ENCODE data around the gene KCNA1.
A peak's percentile ranks its signal among the peaks of the same experiment; 100 is the strongest.
"Not testable (repeated sequence)": the region's sequence is repeated elsewhere in the genome, so short reads cannot be mapped to it uniquely, and the experiment has no call there.

KCNA1 gene

DNA sequence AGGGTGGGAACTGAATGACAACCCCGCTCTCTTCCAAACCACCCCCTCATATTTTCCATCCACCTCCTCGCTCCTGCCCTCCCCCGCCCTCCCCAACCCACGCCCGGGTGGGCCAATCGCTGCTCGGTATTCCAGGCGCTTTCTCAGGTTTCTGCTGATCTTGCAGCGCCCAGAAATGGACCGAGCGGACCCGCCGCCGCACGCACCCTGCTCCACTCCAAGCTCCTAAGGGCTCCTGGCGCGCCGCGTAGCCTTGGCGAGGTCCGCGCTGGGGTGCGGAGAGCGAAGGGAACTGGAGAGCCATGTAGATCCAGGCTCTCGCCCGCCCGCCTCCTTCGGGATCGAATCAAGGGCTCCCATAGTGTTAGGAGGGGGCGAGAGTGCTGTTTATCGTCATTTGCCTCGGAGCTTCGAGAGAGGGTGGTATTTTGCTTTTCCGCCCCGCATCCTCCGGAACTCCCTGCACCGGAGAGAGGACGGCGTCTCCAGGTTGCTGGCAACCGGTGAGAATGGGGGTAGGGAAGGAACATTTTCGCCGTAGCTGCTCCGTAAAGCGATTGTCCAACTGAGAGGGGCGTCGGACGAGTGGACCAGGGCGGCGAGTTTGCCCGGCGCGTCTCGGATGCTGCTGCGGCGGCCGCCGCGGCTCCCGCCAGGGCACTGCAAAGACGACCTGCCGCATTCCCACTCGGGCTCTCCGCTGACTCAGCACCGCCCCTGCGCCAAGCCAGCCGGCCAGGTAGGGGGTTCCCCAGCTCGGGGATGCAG lies at the start of gene KCNA1:
Gene KCNA1 (plus strand): TSS at position 172 of the 768 bp plus-strand sequence. CDS start 1,474 bp downstream, outside the sequence.
- peak; percentile 25 for DNase-seq (ENCODE audit: low spot score)

- no peak for DNase-seq (ENCODE audit: low spot score)
These were observed 49.0 kb upstream of the KCNA1 start for GRCh38 chr12:4860741-4861140.

DNA sequence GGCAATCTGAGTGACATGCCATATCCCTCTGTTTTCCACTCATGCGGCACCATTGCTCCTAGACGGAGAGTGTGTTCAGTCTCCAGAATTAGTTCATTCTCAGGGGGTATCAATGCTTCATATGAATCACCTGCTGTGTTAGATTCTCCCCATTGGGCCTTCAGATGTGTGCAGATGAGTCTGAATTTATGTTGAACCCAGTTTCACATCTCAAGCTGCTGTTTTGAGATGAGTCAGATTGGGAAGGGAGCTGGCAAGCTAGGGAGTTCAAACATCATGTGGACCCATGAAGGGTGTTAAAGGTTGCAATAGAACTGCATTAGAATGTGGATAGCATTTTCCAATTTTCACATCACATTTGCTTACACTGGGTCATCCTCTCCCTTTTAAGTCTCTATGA lies 46.9 kb upstream of the KCNA1 start:
- no peak for DNase-seq (ENCODE audit: low spot score)

DNA sequence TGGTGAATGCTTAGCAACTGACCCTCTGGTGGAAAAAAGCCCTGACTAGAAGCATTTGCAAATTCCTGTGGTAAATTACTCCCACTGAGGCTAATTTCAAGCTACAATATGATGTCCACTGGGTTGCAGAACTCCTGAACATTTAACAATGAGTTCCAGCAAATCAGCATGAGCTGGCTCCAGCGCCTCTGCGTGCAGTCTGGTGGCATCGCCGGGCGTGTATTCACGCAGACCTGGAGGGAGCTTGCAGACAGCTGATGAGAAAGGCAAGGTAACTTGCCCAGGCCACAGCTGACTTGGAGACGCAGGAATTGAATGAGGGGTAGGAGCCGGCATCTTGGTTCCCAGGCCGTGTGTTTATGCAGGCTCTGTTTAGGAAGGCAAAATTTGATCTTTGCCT lies 45.1 kb upstream of the KCNA1 start:
- no peak for DNase-seq (ENCODE audit: low spot score)

DNA sequence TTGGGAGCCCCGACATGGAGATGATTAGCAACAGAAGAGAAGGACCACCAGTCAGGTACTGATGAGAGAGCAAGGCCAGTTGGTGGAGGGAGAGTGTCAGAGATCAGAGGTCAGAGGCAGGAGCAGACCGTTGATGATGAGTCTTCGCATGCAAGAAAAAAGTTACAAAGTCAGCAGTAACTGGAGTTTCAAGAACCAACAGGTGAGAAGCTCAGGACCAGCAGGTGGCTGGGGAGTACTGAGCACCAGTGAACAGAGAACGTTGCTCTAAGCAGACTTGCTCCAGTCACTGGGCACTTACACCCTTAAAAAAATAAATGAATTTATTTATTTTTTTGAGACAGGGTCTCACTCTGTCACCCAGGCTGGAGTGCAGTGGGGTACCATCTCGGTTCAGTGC lies 44.5 kb upstream of the KCNA1 start:
- no peak for DNase-seq (ENCODE audit: low spot score)

DNA sequence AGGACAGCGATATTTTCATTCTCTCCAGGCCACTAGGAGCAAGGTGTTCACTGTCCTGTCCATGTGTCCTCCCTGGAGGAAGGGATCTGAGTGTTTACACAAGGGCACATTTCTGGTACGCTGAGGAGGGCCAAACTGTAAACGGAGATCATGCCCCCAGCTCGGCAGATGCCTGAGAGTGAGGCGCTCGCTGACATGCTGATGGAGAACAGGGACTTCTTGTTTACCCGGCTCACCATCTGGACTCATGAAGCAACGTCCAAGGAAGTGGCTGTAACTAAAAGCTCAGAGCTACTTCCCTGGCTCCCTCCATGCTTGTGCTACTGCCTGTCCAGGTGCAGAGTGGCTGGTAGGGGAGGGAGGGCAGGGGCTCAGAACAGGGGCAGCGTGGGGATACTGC lies 43.4 kb upstream of the KCNA1 start:
- DNase-seq (ENCODE audit: low spot score): no peak

- DNase-seq (ENCODE audit: low spot score): no peak
These were observed 42.3 kb upstream of the KCNA1 start for GRCh38 chr12:4867384-4867783.

DNA sequence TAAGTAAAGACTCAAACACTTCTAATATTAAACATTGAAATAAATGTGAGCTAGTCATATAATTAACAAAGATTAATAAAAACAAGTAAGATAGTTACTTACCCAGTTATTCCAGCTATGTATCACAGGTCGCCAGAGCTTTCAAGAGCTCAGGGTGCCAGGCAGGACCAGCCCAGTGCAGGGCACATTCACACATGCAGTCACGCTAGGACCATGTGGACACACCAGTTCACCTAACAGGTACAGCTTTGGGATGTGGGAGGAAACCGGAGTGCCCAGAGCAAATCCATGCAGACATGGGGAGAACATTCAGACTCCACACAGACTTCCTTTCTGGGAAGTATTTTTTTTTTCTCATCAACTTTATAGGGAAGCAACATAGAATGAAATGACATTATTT lies 39.3 kb upstream of the KCNA1 start:
- no peak for DNase-seq (ENCODE audit: low spot score)

- DNase-seq (ENCODE audit: low spot score): no peak
These were observed 38.2 kb upstream of the KCNA1 start for GRCh38 chr12:4871514-4871913.

- DNase-seq (ENCODE audit: low spot score): no peak
These were observed 35.8 kb upstream of the KCNA1 start for GRCh38 chr12:4873947-4874346.

DNA sequence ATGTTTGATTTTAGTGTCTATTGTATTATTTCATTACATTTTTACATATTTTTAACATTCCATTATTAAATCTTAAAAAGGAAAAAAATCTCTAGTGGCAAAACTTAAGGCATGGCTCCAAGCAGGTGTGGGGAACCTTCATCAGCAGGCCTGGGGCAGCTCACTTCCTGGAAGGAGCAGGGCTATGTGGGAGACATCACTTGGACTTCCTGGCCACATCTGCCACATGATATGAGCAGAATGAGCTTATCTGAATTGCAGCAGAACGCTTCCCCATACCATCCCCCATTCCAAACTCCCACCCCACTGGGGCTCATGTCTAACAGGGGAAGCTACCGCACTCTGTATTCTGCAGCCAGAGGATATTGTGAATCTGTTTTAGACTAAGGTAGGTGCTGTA lies 35.0 kb upstream of the KCNA1 start:
- DNase-seq (ENCODE audit: low spot score): no peak

- DNase-seq (ENCODE audit: low spot score): not testable (repeated sequence)
These were observed 30.2 kb upstream of the KCNA1 start for GRCh38 chr12:4879481-4879880.

DNA sequence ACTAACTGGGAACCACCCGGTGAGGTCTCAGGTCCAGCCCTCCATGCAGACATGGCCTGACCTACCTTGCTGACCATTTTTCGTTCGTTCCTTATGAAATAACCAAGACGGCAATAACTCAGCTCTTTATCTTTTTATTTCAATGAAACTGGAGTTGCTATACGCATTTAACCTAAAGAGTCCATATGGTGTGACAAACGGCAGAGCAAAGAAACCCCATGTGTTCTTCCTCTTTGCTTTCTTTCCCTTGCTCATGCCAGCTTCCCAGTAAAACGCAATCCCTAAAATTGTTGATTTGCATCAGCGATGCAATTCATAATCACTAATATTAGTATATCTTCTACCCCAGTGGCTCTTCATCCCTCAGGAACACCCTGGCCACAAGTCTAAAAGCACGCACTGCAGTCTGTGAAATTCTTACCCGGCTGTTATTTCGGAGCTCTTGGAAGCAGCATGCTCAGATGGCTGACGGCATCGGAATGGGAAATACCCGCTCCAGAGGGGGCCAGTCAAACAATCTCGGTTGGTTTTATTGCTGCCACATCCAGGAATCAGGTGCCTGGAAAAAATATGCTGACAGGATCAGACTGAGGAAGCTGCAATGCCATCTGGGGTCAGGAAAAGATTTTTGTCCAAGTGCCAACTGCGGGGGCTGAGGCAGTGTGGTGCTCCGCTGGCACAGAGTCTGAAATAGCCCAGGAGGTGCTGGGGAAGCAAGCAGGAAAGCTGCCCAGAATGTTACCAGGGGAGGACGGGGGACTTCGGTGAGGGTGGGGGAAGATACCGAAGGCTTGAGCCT lies 28.2 kb upstream of the KCNA1 start:
- DNase-seq (ENCODE audit: low spot score): no peak

DNA sequence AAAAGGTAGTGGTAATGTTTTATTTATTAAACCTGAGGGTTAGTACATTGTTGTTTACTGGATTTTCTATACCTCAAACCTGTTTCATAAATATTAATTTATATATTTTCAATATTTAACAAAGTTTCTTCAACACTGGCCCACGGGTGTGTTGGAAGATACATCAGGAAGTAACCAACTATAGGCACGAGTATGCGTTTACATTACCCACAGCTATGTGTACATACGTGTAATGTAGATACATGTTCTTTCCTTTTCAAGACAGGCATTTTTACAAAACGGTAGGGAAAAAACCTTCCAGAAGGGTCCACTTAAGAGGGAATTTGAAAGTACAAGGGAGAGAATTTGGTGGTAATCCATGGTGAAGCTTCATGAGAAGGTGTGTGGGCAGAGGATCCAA lies 17.8 kb upstream of the KCNA1 start:
- DNase-seq (ENCODE audit: low spot score): no peak

GRCh38 chr12:4892418-4892817 lies 17.3 kb upstream of the KCNA1 start:
- no peak for DNase-seq (ENCODE audit: low spot score)

DNA sequence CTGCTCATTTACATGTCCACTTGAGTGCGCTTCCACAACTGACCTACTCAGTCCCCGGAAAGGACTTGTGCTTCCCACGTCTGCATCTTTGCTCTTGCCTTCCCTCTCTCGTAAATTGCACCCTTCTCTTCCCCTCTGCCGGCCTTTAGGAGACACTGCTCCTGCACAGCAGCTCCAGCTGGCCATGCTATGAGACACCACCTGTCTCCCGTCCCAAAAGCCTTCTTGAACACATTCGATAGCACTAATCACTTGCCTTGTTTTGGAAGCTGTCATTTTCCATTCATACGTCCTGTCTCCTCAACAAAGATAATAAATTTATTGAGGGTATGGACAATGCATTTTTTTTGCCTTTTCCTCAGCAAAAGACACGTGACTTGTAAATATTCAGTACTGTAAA lies 15.7 kb upstream of the KCNA1 start:
- no peak for DNase-seq (ENCODE audit: low spot score)

- no peak for DNase-seq (ENCODE audit: low spot score)
These were observed 10.3 kb upstream of the KCNA1 start for GRCh38 chr12:4899364-4899763.

- peak; percentile 46 for DNase-seq (ENCODE audit: low spot score)
These were observed 9.4 kb upstream of the KCNA1 start for GRCh38 chr12:4900327-4900726.

DNA sequence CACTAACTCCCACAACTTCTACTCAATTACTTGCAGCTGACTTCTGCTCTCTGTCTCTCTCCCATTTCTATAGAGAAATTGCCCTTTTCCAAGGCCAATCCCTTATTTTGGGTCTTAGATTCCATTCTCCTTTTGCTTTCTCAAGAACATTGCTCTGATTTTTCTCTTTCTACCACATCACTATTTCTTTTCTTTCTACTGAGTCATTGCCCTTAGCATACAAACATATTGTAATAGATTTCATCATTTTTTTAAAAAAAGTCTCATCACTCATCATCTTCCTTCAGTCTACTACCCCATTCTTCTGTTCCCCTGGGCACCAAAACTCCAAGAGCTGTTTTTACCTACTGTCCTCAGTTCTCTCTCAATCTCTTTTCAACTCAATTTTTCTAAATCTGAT lies 4.4 kb upstream of the KCNA1 start:
- no peak for DNase-seq (ENCODE audit: low spot score)

GRCh38 chr12:4908684-4909409 lies 858 bp upstream of the KCNA1 start:
- DNase-seq (ENCODE audit: low spot score): no peak

DNA sequence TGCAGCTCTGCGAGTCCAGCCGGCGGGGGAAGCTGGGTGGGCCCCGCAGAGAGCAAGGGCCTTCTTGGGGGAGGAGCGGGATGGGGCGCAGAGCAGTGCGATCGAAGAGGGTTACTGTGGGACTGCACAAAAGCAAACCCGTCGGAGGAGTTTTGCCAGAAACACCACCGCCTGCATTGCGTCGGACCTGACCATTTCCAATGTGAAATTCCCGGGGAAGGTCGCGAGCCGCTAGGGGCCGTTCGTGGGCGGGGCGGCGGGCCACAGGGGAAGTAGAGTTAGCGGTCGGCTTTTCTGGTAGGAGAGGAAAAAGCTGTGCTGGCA lies 333 bp upstream of the KCNA1 start:
- DNase-seq (ENCODE audit: low spot score): no peak

DNA sequence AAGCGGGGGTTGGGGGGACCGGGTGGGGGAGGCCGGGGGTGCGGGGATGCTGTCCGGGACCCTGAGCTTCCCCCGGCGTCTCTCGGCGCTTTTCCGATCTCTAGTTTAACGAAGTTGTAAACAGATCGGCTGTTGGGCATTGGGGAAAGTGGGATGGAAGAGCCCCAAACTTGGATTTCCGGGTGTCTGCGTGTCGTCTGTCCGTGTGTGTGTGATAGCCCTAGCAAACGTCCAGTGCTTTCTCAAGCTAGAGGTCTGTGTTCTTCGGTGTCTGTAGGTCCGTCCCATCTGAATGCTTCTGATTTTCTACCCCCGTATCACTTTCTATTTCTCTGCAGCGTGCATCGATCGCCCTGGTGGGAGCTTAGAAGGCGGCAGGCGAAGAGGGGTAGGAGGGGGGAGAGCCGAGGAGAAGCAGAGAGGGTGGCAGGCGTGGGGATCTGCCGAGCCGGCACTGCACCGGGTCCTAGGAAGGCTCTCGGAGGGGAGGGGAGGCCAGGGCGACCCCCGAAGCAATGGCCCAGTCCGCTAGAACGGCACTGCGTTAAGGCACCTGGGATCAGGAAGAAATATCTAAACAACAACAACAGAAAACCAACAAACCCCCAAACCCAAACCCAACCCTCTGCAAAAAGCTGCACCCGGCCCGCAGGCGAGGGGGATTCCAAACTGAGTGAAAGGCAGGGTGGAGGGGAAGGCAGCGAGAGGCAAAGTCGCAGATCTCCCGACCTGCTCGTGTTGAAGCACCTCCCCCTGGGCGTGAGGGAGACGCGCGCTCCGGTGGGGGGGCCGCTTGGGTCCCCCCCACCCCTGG lies 1.0 kb downstream of the KCNA1 start:
- DNase-seq (ENCODE audit: low spot score): peak; percentile 32
